Measurements from ENCODE around the gene ENHO.
A peak's percentile ranks its signal among the peaks of the same experiment; 100 is the strongest.

ENHO gene

DNA sequence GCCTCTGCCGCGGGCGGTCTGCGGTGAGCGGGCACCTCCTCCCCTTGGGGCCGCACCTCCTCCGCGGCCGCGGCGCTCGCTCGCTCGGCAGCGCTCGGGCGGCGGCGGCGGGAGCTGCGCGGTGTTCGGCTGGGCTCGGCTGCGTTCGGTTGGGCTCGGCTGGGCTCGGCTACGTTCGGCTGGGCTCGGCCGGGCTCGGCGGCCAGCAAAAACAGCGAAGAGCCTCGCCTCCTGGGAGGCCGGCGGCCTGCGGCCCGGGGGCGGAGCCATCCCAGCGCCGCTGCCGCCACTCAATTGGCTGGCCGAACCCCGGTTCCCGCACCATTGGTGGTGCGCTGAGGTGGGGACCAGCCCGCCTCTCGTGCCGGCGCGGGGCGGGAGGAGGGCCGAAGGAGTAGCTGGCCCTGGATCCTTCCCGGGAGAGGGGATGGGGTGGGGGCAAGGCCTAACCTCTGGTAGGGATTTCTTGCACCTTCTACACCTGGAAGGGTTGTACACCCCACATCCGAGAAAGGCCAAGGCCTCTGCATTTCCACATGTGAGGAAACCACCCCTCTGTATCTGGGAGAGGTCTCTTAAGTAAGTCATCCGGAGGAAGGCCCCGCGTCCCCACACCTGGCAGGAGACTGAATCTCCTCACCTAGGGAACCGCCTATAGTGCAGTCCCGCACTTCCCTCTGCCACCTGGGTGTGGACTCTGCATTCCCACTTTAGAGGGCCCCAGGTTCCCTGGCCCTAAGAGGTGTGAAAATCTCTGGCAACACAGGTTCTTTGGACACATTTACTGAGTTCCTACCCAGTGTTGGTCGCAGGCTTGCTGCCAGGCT, at the start of gene ENHO:
ENHO (minus strand) TSS at position 20 of the 827 bp plus-strand sequence. CDS start 1,295 bp downstream, outside the sequence.
- peak; percentile 99 for DNase-seq (ENCODE audit: low spot score)

DNA sequence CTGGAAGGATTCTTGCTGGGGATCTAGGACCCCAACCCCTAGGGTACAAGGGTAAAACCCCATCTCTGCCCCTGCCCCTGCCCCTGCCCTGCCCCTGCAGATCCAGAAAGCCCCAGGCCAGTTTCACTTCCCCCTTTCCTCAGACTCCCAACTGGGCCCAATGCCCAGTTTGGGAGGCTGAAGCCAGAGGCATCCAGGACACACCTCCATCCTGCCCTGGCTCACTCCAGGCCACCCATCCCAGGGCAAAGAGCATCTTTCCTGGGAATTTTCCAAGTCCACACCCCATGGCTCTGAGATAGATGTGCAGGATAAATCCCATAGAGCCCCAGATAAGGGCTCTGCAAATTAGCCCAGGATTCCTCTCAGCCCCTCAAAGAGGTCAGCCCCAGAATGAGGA, 49.3 kb upstream of the ENHO start:
- DNase-seq (ENCODE audit: low spot score) = no peak

GRCh38 chr9:34571481-34571810, 48.7 kb upstream of the ENHO start:
- DNase-seq (ENCODE audit: low spot score) = no peak

- no peak for DNase-seq (ENCODE audit: low spot score)
Observed at GRCh38 chr9:34570809-34571480, 48.2 kb upstream of the ENHO start.

DNA sequence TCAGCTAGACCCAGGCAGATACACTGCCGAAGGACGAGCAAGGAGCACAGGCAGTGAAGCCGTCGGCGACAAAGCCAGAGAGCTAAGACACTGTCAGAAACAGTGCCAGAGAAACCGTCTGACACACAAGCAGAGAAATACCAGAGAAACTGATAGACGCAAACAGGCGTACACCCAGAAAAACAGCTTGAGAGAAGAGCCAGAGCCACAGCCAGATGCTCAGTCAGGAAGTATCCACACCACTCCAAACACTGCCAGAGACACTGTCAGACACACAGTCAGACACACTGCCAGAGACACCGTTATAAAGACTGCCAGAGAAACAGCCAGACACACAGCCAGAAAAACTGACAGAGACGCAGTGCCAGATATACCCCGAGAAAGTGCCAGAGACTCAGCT, 47.6 kb upstream of the ENHO start:
- no peak for DNase-seq (ENCODE audit: low spot score)

DNA sequence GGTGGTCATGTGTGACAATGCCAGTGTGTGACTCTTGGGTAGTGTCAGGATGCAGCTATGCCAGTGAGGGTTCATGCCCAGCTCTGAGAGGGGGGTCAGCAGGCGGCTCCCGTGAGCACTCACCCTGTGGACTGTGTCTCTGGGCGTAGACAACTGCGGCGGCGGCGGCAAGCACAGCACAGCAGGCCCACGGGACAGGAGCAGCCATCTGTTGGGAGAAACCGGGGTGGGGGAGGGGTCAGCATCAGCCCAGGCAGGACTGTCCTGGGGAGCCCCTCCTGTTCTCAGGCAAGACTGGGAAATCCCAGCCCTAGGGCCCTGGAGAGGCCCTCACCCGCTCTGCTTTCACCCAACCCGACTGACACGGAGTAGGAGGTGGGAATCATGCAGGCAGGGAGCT, 46.0 kb upstream of the ENHO start:
- no peak for DNase-seq (ENCODE audit: low spot score)

- DNase-seq (ENCODE audit: low spot score) = no peak
Observed at GRCh38 chr9:34568133-34568532, 45.3 kb upstream of the ENHO start.

DNA sequence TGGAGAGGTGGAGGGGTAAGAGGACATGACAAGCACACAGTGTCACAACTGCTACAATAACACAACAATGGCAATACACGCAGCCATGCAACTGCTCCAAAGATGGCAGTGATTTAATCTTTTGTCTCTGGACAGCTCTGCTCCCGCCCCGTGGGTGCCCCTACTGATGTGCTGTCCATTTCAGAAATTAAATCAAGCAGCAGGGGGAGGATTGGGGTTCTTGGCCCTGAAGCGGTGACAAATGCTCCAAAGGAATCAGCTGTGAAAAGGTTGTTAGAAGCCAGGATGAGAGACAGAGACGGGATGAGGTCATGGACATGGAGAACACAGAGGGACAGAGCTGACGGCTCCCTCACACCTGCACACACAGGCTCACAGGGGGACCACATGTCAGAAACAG, 44.2 kb upstream of the ENHO start:
- DNase-seq (ENCODE audit: low spot score) = no peak

DNA sequence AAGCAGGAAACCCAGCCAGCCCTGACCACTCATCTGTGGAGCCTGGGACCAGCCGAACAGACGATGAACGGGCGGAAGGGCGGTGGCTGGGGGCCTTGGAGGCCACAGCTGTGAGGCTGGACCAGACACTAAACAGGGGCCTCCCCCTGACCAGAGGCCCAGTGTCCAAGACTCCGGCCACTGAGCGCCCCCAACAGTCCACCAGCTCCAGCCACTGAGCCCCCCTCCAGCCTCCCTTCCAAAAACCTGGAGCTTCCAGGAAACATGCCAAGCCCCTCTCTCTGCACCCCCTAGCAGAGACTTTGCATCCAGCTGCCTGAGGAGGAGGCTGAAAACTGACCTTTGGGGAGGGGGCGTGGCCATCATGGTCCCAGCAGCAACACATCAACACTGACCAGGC, 43.5 kb upstream of the ENHO start:
- DNase-seq (ENCODE audit: low spot score) = no peak

GRCh38 chr9:34565856-34566255, 43.1 kb upstream of the ENHO start:
- DNase-seq (ENCODE audit: low spot score) = no peak

GRCh38 chr9:34564617-34565016, 41.8 kb upstream of the ENHO start:
- no peak for DNase-seq (ENCODE audit: low spot score)

- no peak for DNase-seq (ENCODE audit: low spot score)
Observed at GRCh38 chr9:34563262-34563661, 40.5 kb upstream of the ENHO start.

DNA sequence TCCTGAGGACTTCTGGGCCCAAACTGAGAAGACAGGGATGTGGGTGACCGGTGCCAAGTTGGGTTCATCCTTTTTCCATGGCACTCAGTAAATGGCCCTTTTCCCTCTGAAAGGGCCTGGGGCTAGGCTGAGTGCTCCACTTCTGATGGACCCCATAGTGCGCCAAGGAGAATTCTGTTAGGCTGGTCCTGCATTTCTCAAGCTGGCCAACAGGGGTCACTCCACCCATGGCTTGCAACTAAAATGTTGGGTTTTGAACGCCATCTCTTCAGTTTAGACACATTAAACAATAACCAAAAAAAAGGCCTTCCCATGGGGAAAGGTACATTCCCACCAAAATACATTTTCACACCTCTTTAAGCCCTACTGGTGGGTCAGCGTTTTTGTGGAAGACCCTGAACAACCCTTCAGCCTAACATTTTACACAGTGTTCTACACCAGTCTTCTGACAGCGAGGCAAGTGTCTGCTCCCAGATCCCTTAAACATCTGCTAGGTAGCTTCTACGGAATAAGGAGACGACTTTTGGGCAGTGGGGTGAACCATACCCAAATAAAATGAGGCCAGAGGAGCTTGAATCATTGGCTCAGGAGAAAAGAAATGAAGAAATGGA, 39.5 kb upstream of the ENHO start:
- peak; percentile 77 for DNase-seq (ENCODE audit: low spot score)

- no peak for DNase-seq (ENCODE audit: low spot score)
Observed at GRCh38 chr9:34560599-34561214, 37.9 kb upstream of the ENHO start.

DNA sequence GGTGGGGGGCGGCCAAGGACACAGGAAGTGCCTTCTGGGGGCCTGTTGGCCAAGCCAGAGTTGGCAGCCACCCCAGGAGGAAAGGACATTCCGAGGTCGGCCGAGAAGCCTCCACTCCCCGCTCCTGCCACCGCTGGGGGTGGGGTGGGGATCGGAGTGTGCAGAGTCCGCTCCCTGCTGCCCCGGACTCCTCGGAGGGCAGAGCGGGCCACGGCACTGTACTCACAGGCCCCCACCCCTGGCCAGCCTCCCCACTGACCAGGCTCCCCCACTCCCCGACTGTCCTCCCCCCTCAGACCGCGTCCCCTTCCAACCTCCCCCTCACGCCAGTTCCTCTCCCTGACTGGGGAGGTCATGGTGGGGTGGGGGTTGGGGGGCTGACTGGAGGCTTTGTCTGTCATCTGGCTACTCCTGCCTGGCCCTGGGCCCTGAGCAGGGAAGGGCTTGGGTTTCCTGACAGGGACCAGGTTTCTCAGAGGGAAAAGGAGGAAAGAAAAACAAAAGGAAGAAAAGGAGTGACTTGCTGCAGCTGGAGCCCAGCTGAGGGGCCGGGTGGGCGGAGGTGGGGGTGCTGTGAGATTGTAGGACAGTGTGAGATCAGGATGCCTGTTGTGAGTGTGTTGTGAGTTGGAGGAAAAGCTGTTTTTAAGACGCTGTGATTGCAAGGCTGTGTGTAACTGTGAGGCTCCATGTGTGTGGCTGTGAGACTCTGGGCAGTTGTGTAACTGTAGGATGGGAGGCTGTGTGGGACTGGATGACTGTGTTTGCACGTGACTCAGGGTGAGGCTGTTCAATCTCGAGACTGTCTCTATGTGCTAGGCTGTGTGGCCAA, 37.0 kb upstream of the ENHO start:
- peak; percentile 57 for DNase-seq (ENCODE audit: low spot score)

GRCh38 chr9:34558919-34559623, 36.3 kb upstream of the ENHO start:
- peak; percentile 54 for DNase-seq (ENCODE audit: low spot score)

DNA sequence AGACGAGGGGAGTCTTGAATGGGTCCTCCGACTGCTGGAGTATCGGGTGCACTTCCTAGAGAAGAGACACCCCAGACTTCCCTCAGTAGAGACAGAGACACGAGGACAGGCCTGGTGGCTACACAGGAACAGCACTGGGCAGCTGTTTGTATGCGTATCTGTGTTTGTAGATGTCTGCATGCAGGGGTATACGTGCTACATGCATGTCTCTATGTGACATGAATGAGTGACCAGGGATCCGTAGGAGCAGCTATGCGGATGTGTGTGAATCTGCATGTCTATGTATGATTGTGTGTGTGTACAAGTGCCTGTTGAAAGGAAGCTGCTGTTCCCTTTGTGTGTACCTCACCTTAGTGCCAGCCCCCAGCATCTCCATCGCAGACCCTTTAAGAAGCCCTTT, 35.6 kb upstream of the ENHO start:
- no peak for DNase-seq (ENCODE audit: low spot score)

DNA sequence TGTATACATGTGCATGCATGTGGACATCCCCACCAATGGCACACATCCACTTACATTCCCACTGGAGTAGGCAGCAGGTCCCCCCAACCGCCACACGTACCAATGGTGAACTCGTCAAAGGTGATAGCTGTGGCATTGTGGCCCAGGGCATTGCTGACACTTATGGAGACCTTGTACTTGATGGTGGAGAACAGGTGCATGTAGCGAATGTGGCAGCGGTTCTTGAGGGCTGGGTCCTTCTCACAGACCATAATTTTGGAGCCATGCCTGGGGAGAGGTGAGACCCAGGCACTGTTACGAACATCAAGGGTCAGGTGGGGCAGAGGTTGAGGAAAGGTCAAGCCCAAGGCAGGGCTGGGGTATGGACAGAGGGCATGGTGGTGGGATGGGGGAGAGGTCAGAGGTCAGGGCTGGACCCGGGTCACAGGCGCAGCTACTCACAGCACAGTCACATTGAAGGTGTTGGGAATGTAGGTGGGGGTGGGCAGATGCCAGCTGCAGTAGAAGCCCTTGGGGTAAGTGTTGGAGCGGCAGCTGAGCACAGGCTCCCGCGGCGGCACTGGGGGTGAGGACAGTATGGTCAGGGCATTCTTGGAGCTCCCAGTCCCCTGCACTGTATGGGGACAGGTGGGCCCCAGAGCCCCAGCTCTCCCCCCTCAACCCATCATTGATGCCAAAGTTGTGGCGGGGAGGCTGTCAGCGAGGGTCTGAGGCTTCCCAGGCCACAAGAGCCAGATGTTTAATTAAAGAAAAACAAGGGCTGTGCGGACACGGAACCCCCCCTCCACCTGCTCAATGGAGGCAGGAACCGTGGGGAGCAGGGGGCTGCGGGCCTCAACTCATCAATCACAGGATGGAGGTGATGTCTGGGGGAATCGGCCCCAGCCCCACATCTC, 34.9 kb upstream of the ENHO start:
- DNase-seq (ENCODE audit: low spot score) = no peak

DNA sequence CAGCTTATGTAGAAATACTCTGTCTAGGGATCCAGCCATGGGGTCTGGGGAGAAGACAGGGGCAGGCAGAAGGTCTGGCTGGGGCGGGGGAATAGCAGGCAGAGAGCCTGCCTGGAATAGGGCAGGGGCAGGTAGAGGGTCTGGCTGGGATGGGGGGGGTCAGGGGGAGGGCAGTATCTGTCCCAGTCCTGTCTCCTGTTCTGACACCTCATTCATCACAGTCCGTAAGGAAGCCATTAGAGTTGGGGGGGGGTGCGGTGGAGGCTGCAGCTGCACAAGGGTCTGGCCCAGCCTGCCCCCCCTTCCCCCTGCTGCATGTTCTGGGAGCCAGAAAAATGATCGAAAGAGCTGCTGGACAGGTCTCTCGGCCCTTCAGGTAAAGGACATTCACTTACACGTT, 34.2 kb upstream of the ENHO start:
- no peak for DNase-seq (ENCODE audit: low spot score)

GRCh38 chr9:34555936-34556525, 33.2 kb upstream of the ENHO start:
- no peak for DNase-seq (ENCODE audit: low spot score)

Measured in iPS-NIHi11 (cell line).